D721Med (cell line): ENCODE data around the gene CDKN2B-AS1.

Experiments used
- DNase-seq: peaks from one replicate; pipeline ENCODE4 v3.0.0; 2011; ENCODE audit warnings: low spot score; ENCODE audit not compliant: insufficient read length
- FAIRE-seq: peaks from 2 replicates; lab custom pipeline; 2011; peaks lifted over from hg19 to GRCh38; lab: Jason Lieb, UNC
- TF ChIP-seq, protein P1 (sequence below): IDR thresholded peaks from 2 replicates; pipeline ENCODE4 v1.5.1; 2012; ENCODE audit warnings: mild to moderate bottlenecking, control low read depth; ENCODE audit not compliant: insufficient read depth; ENCODE audit errors: missing control alignments

CDKN2B-AS1 gene

DNA sequence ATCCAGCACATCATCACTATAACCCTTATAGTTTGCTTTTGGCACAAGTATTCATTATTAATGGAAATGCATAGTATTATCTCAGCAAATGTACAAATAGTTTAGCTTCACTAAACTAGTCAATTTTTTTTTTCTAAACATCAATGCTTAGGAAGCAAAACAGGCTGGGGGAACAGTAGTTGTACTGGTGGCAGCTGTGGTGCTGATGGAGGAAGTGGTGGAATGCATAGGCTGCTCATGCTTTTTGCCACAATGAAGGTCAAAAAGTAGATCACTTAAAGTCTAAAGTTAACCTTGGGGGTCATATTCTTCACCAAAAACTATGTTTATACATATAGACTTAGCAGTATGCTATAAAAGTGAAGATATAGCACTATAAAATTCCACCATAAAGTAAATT lies 50.8 kb downstream of the CDKN2B-AS1 start:
- TF ChIP-seq, protein P1, sequence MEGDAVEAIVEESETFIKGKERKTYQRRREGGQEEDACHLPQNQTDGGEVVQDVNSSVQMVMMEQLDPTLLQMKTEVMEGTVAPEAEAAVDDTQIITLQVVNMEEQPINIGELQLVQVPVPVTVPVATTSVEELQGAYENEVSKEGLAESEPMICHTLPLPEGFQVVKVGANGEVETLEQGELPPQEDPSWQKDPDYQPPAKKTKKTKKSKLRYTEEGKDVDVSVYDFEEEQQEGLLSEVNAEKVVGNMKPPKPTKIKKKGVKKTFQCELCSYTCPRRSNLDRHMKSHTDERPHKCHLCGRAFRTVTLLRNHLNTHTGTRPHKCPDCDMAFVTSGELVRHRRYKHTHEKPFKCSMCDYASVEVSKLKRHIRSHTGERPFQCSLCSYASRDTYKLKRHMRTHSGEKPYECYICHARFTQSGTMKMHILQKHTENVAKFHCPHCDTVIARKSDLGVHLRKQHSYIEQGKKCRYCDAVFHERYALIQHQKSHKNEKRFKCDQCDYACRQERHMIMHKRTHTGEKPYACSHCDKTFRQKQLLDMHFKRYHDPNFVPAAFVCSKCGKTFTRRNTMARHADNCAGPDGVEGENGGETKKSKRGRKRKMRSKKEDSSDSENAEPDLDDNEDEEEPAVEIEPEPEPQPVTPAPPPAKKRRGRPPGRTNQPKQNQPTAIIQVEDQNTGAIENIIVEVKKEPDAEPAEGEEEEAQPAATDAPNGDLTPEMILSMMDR: no peak
- DNase-seq: no peak
- no peak for FAIRE-seq

DNA sequence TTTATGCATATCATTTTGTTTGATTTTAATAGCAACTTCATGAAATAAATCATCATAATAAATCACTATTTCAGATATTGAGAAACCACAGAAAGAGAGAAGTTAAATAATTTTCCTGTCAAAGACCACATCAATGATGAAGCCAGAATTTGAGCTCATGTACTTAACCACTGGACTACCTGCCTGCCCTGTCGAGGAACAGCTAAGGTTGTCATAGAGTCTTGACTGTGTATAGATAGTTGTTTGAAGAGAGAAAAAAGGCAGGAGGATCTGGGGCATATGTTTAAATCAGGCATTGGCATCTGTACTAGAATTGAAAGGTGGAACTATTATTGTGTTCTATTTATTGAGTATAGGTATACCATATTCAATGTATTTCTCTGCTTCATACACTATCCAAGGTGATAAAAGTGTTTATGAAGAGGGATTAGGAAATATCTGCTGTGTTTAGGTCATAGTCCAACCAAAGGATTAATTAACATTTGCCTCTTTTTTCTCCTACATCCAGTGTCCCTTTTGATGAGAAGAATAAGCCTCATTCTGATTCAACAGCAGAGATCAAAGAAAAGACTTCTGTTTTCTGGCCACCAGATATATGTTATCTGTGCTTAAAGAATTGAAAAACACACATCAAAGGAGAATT lies 51.8 kb downstream of the CDKN2B-AS1 start:
- TF ChIP-seq, protein P1: no peak
- DNase-seq: no peak
- FAIRE-seq: no peak

- TF ChIP-seq, protein P1: no peak
- no peak for DNase-seq
- FAIRE-seq: no peak
Observed at GRCh38 chr9:22047596-22047995, 53.0 kb downstream of the CDKN2B-AS1 start.

GRCh38 chr9:22049411-22049810 lies 54.8 kb downstream of the CDKN2B-AS1 start:
- FAIRE-seq: no peak
- no peak for DNase-seq
- TF ChIP-seq, protein P1: no peak

DNA sequence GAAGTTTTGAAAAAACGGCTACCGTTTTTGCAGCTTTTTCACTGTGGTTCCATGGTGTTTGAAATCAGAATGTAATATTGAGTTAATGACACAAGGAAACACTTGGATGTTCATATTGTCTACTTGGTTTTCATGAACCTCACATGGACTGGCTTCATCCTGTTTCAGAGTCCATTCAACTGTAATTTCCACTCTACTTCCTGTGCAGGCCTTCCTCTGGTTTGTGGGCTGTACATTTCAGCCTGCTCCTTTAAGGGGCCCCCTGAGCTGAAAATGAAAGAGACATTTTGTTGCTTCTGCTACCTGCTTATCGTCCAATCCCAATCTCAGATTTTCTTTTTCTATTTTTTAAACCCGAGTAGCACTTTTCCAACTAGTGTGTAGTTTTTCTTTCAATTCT lies 56.3 kb downstream of the CDKN2B-AS1 start:
- FAIRE-seq: no peak
- TF ChIP-seq, protein P1: no peak
- DNase-seq: no peak

- FAIRE-seq (no peak), DNase-seq (no peak)
- TF ChIP-seq, protein P1: no peak
Observed at GRCh38 chr9:22052376-22052945, 57.9 kb downstream of the CDKN2B-AS1 start.

DNA sequence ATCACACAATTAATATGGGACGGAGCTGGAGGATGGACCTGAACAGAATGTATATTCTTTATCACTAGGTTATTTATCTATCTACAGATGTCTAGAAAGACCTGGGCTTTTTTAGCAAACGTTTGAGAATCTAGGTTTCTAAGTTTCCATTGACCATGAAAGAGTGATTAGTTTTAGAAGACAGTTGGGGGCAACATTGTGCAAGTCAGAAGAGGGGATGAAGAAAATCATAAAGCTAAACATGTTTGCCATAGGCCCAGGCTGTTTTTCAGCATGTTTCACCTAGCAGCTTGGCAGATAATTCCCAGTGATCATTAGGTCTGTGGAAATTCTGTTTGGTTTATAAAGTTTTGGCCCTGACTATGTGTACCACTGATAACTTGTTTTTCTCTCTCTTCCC lies 58.6 kb downstream of the CDKN2B-AS1 start:
- DNase-seq (no peak), FAIRE-seq (no peak)
- TF ChIP-seq, protein P1: no peak
